Measurements from ENCODE around the gene NCOR2. TPM values are rescaled to one million over a fixed set of nuclear protein-coding genes. Genes with fewer than 3 reads are reported as not detected.

Gene NCOR2
- 10 to 100 TPM; 84.6 to 99.4 TPM for total RNA-seq

DNA sequence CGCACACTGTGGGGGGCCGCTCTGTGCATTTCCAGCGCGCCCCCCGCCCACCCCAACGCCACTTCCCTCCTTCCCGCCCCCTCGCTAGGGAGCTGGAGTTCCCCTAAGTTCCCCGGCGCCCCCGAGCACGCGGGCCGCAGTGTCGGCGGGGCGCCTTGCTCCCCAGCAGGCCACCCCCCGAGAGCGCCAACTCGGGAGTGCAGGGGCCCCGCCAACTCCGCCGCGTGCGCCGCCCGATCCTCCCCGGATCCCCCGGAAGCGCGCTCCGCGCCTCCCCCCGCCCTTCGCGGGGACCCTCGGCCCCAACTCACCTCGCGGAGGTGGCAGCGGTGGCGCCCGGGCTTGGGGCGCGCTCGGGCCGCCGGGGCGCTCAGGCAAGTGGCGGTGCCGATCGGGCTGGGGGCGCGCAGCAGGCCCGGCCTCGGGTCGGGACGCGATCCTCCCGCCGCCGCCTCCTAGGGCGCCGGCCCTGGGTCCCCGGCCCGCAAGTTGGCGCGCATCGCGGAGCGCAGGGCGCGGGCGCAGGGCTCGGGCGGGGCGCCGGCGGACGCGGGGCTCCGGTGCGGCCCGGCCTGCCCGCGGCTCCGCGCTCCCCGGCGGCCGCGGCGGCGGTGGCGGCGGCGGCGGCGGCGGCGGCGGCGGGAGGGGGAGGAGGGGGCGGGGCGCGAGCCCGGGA lies at the start of gene NCOR2:
TSS of gene NCOR2 (minus strand) at position 616 of the 676 bp plus-strand sequence. CDS start 72,361 bp downstream, outside the sequence.
- H3K36me3 Mint-ChIP-seq: no peaks in the 10 kb centered on the region
- peak within 1 kb of the TSS; percentile 84 for H3K27ac Mint-ChIP-seq
- DNase-seq (peak; percentile 59), ATAC-seq (peak; percentile 43)
- H3K4me3 Mint-ChIP-seq: peak within 1 kb of the TSS; percentile 92
- H3K27me3 Mint-ChIP-seq: peaks cover 6% of the 10 kb centered on the region
- no peaks in the 10 kb centered on the region for H3K9me3 Mint-ChIP-seq (ENCODE audit: low read depth)
- CTCF ChIA-PET: interaction anchor here (1.0 to 1.5 kb wide), 4 partner anchors 16 to 340 kb away, joined by 3 to 6 read pairs (median 3); no protein-coding TSS in a partner anchor
- peaks cover 8% of the 10 kb centered on the region for H3K4me1 Mint-ChIP-seq

DNA sequence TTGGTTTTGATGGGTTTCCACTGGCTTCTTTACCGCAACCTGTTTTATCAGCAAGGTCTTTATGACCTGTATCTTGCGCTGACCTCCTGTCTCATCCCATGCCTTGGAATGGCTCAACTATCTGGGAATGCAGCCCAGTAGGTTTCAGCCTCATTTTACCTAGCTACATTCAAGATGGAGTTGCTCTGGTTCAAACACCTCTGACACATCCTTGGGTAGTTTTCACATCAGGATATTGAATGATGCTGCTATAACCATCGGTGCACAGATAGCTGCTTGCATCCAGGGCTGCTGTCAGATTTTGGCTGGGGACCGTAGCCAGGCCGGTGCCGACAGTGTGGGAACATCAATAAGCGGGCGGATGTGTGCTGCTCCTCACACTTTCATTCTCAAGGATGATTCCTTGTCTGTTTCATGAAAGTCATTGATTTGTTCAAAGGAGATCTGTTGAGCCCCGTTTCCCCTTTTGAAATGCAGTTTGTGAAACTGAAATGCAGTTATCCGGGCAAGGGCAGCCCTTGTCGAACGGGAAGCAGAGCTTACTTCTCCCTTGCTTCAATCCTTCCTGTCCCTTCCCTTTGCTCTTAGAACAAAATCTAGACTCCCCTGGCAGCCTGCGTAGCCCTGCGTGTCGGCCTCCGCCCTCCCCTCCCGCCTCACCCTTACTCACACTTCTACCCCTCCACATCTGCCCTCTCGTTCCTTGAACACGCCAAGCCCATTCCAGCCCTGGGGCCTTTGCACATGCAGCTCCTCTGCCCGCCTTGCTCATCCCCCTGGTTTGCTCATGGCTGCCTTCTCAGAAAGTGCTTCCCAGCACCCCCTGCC lies 49.2 kb upstream of the NCOR2 start:
- no peak for ATAC-seq
- CTCF ChIA-PET: no interaction called here
- Mint-ChIP-seq H3K27me3 (peaks cover 5% of the 10 kb centered on the region), H3K4me1 (no peaks in the 10 kb centered on the region), H3K4me3 (no peak overlapping the region), H3K36me3 (no peaks in the 10 kb centered on the region), H3K9me3 (ENCODE audit: low read depth) (no peaks in the 10 kb centered on the region), H3K27ac (no peak overlapping the region)
- no peak for DNase-seq

DNA sequence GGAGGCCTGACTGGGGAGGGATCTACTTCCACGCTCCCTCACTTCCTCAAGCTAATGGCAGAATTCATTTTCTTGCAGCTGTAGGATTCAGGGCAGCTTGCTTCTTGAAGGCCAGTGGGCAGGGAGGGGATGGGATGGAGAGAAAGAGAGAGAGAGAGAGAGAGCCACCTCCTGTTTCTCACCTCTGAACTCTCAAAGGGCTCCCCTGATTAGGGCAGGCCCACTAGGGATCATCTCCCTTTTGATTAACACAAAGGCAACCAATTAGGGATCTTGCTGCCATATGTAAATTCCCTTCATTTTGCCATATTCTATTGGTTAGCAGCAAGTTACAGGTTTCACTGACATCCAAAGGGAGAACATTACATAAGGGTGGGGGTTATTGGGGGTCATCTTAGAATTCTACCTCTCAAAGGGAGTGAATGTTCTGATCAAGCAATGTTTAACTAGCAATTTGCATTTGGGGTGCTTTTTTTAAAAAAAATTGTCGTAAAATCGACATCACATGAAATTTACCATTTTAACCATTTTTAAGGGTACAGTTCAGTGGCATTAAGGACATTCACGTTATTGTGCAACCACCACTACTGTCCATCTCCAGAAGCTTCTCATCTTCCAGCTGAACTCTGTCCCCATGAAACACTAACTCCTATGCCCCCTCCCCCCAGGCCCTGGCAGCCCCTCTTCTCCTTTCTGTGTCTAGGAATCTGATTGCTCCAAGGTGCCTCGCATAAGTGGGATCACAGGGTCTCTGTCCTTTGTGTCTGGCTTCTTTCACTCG lies 47.3 kb upstream of the NCOR2 start:
- no peak for DNase-seq
- Mint-ChIP-seq H3K9me3 (ENCODE audit: low read depth) (no peaks in the 10 kb centered on the region), H3K27me3 (peaks cover 11% of the 10 kb centered on the region), H3K4me3 (no peak overlapping the region), H3K36me3 (no peaks in the 10 kb centered on the region), H3K4me1 (peaks cover 3% of the 10 kb centered on the region), H3K27ac (no peak overlapping the region)
- CTCF ChIA-PET: no interaction called here
- ATAC-seq: no peak

DNA sequence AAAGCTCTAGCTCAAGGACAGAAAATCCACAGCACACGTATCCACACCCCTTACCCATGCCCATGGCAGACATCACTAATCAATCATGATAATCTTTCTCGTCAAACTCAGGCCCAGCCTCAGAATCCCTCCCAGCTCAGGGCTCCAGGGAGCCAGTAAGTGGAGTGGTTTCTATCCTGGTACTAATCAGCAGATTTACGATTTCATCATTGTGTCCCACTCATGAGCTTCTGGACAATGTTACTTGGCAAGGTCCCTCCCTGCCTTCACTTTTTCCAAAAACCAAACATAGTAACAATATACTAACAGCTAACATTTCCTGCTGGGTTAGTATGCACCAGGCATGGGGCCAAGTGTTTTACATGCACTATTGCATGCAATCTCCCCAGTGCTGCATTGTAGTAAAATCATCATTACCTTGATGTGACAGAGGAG lies 45.8 kb upstream of the NCOR2 start:
- Mint-ChIP-seq H3K27ac (no peak overlapping the region), H3K4me3 (no peak overlapping the region), H3K9me3 (ENCODE audit: low read depth) (no peaks in the 10 kb centered on the region), H3K4me1 (peaks cover 17% of the 10 kb centered on the region), H3K36me3 (no peaks in the 10 kb centered on the region), H3K27me3 (peaks cover 24% of the 10 kb centered on the region)
- no peak for DNase-seq
- CTCF ChIA-PET: no interaction called here
- ATAC-seq: no peak

GRCh38 chr12:124612410-124612680 lies 44.9 kb upstream of the NCOR2 start:
- Mint-ChIP-seq H3K9me3 (ENCODE audit: low read depth) (no peaks in the 10 kb centered on the region), H3K27me3 (peaks cover 32% of the 10 kb centered on the region), H3K27ac (no peak overlapping the region), H3K4me1 (peaks cover 17% of the 10 kb centered on the region), H3K4me3 (no peak overlapping the region), H3K36me3 (no peaks in the 10 kb centered on the region)
- DNase-seq (no peak), ATAC-seq (no peak)
- CTCF ChIA-PET: no interaction called here

DNA sequence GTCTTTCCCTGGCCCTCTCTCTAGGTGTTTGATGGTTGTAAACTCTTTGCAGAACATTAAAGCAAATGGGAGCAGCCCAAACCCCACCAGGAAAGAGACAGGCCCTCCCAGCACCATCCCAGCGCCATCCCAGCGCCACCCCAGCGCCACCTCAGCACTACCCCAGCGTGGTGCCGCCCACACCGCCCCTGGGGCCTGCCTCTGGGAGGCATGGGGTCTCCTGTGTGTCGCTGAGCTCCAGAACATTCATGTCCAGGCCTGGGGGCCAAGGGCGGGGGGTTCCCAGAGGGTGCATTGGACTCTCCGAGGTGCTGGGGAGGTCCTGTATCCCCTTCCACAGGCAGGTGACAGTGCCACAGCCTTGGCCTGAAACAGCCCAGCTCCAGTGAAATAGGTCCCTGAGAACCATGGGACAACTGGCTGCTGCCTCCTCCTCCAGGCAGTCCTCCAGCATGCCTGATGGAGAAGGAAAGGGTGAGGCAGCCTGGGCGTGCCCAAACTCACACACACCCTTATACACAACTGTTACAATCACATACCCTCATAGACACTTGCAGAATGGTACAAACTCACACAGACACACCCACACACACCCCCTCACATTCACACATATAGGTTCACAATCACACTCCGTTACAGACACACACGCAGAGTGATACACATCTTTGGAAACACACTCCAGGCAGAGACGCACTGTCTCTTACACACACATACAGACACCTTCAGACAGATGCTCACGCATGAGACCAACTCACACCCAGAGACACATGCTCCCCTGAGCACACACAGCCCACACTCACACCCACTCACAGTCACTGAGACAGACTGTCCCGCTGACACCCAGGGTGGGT lies 44.4 kb upstream of the NCOR2 start:
- Mint-ChIP-seq H3K4me1 (peaks cover 17% of the 10 kb centered on the region), H3K4me3 (no peak overlapping the region), H3K27ac (no peak overlapping the region), H3K27me3 (peaks cover 33% of the 10 kb centered on the region), H3K9me3 (ENCODE audit: low read depth) (no peaks in the 10 kb centered on the region), H3K36me3 (no peaks in the 10 kb centered on the region)
- ATAC-seq (no peak), DNase-seq (no peak)
- CTCF ChIA-PET: no interaction called here

DNA sequence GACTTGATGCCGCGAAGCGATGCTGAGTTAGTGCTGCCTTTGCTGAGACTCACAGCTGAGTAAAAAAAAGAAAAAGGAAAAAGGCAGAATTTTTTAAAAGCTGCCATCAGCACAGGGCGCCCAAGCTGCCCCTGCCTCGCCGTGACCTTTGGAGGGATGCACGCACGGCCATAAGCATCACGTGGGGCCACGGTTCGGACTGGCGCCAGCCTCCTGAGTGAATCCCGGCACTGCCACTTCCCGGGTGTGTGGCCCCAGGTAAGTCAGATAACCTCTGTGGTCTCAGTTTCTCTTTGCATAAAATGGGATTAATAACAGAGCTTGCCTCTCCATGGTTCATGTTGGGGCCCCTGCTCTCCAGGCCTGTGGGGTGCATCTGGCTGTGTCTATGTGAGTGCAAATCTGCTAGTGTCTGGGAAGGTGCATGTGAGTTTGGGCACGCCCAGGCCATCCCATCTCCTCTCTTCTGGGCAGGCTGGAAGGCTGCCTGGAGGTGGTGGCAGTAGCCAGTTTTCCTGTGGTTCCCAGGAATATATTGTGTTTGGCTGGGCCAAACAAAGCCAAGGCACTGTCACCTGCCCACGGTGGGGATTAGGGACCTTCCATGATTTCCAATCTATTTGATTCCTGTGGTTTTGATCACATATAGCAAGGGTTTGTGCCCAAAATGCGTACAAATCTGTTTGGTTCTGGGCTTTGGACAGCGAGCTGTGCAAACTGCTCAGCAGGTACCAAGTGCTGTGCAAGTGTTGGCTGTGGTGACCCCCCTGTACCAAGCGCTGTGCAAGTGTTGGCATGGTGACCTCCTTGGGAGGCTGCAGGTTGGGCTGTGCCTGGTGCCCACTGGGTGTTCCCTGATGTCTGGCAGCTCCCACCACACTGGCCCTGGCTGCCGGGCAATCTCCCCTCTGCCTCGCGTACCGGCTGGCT lies 43.5 kb upstream of the NCOR2 start:
- H3K4me3 Mint-ChIP-seq: no peak overlapping the region
- no peak overlapping the region for H3K27ac Mint-ChIP-seq
- peaks cover 17% of the 10 kb centered on the region for H3K4me1 Mint-ChIP-seq
- H3K27me3 Mint-ChIP-seq: peaks cover 33% of the 10 kb centered on the region
- no peaks in the 10 kb centered on the region for H3K9me3 Mint-ChIP-seq (ENCODE audit: low read depth)
- no peak for DNase-seq
- CTCF ChIA-PET: no interaction called here
- no peak for ATAC-seq
- H3K36me3 Mint-ChIP-seq: no peaks in the 10 kb centered on the region

DNA sequence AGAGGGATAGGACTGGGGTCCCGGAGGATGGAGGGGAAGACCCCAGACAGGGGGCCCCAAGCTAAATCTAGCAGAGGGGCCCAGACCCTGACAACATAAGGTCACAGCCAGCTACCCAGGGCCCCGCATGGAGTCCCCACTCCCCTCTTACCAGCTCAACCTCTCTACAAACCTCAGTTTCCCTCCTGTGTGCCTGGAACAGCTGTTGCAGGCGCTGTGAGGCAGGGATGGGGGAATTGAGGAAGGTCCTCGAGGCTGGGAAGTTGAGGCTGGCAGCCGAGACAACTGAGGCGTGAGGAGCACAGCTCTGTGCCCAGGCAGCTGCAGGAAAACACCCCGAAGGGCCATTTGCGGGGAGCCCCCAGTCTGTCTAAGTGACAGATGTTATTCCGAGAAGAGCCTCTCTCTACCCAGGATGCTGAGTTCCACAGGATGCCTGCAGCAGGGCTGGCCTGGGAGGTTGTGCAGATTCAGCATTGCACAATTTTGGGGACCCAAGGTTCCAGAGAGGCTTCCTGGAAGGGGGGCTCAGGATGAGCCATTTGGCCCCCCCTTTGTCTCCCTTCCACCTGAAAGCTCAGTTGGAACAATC lies 42.7 kb upstream of the NCOR2 start:
- CTCF ChIA-PET: no interaction called here
- H3K4me3 Mint-ChIP-seq: no peak overlapping the region
- peaks cover 32% of the 10 kb centered on the region for H3K27me3 Mint-ChIP-seq
- ATAC-seq (no peak), DNase-seq (no peak)
- H3K27ac Mint-ChIP-seq: no peak overlapping the region
- H3K36me3 Mint-ChIP-seq: no peaks in the 10 kb centered on the region
- peaks cover 17% of the 10 kb centered on the region for H3K4me1 Mint-ChIP-seq
- no peaks in the 10 kb centered on the region for H3K9me3 Mint-ChIP-seq (ENCODE audit: low read depth)

GRCh38 chr12:124609041-124609989 lies 41.9 kb upstream of the NCOR2 start:
- H3K4me3 Mint-ChIP-seq: no peak overlapping the region
- peaks cover 31% of the 10 kb centered on the region for H3K27me3 Mint-ChIP-seq
- H3K9me3 Mint-ChIP-seq (ENCODE audit: low read depth): no peaks in the 10 kb centered on the region
- H3K36me3 Mint-ChIP-seq: no peaks in the 10 kb centered on the region
- DNase-seq (peak; percentile 72), ATAC-seq (peak; percentile 82)
- CTCF ChIA-PET: interaction anchor here (0.7 kb wide), 1 partner anchor 223 kb away, joined by 3 read pairs; no protein-coding TSS in a partner anchor
- peaks cover 17% of the 10 kb centered on the region for H3K4me1 Mint-ChIP-seq
- H3K27ac Mint-ChIP-seq: peak overlapping the region; percentile 37

DNA sequence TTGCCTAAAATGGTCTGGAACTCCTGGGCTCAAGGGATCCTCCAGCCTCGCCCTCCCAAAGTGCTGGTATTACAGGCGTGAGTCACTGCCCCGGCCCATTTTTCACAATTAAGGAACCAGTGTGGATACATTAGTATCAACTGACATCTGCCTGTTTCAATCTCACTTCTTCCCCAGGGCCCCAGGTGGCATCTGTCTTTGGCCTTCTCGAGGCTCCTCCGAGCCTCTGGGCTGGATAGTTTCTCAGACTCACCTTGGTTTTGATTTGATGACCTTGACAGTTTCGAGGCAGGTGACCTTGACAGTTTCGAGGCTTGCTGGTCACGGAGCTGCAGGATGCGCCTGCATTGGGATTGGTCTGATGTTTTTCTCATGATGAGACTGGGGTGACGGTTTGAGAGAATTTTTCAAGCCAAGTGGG lies 41.0 kb upstream of the NCOR2 start:
- Mint-ChIP-seq H3K9me3 (ENCODE audit: low read depth) (no peaks in the 10 kb centered on the region), H3K36me3 (no peaks in the 10 kb centered on the region), H3K27me3 (peaks cover 31% of the 10 kb centered on the region), H3K27ac (no peak overlapping the region), H3K4me3 (no peak overlapping the region), H3K4me1 (peaks cover 17% of the 10 kb centered on the region)
- ATAC-seq: no peak
- CTCF ChIA-PET: interaction anchor here (0.7 kb wide), 1 partner anchor 222 kb away, joined by 3 read pairs; no protein-coding TSS in a partner anchor
- no peak for DNase-seq

All from activated CD8-positive, alpha-beta memory T cell treated with anti-CD3 and anti-CD28 coated beads, Interleukin-2, amount 10 ng/mL, durations not matched to agents 7 days and 5 days (primary cell).